Activated CD4-positive, alpha-beta T cell treated with anti-CD3 and anti-CD28 coated beads for 24 hours (primary cell): ENCODE results near the gene MSANTD7.

ENCODE experiments used
- DNase-seq, 2 donors: peaks; one replicate each; pipeline ENCODE4 v3.0.0-alpha.2; 2020; ENCODE audit warnings: low read depth in 2 of 2

MSANTD7 gene

DNA sequence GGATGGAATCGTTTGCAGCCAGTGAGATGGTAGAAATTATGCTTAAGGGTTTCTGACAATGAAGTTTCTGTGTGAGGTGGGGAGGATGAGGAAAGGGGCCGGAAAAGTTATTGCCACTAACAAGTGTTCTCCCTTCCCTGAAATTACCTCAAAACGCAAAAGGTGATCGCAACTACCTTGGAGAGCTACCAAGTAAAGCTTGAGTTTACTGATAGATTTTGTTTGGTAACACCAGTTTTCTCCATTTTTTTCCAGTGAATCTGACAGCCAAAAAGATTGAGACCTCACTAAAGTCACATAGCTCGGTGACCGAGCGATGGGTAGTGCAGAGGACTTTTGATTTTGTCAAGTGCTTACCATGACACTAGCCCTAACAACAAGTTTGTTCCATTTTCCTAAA, 42.1 kb downstream of the MSANTD7 start:
- DNase-seq, result no peak

DNA sequence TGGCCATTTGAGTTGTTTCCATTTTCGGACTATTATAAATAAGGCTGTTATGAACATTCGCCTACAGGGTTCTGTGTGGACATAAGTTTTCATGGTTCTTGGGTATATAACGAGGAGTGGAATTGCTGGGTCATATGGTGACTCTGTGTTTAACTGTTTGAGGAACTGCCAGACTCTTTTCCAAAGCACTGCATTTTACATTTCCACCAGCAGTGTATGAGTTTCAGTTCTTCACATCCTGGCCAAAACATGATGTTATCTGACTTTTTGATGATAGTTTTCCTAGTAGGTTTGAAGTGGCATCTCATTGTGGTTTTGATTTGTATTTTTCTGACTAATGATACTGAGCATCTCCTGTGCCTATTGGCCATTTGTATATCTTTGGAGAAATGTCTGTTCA, 46.0 kb downstream of the MSANTD7 start:
- DNase-seq, result no peak
